Neuronal stem cell (in vitro differentiated cells): ENCODE results near the gene RIMBP3C.

Experiments
- DNase-seq: peaks from one replicate; pipeline ENCODE4 v3.0.0-alpha.2; 2013; ENCODE audit warnings: low spot score
- H2AFZ ChIP-seq: one replicate; pipeline ENCODE4 v1.6.1; 2013; ENCODE audit warnings: mild to moderate bottlenecking, low read length, inconsistent platforms
- H2AK5ac ChIP-seq: 2 replicates; pipeline ENCODE4 v1.6.1; 2013; ENCODE audit warnings: low read depth, mild to moderate bottlenecking, inconsistent platforms, low read length, moderate library complexity, mixed read lengths
- H2BK120ac ChIP-seq: 2 replicates; pipeline ENCODE4 v1.6.1; 2013; ENCODE audit warnings: low read depth, mild to moderate bottlenecking, inconsistent platforms, low read length, moderate library complexity, mixed read lengths
- H2BK12ac ChIP-seq: one replicate; pipeline ENCODE4 v1.6.1; 2013; ENCODE audit warnings: low read length, inconsistent platforms
- H2BK15ac ChIP-seq: 2 replicates; pipeline ENCODE4 v1.6.1; 2013; ENCODE audit warnings: mild to moderate bottlenecking, low read length, inconsistent platforms, mixed read lengths
- H2BK5ac ChIP-seq: one replicate; pipeline ENCODE4 v1.6.1; 2013; ENCODE audit warnings: inconsistent platforms, mild to moderate bottlenecking, low read length, moderate library complexity
- H3K14ac ChIP-seq: one replicate; pipeline ENCODE4 v1.6.1; 2013; ENCODE audit warnings: low read length, inconsistent platforms
- H3K18ac ChIP-seq: 2 replicates; pipeline ENCODE4 v1.6.1; 2013; ENCODE audit warnings: low read length, inconsistent platforms
- H3K23ac ChIP-seq: 2 replicates; pipeline ENCODE4 v1.6.1; 2013; ENCODE audit warnings: low read depth, mild to moderate bottlenecking, mixed read lengths, low read length, inconsistent platforms; ENCODE audit not compliant: poor library complexity
- H3K27ac ChIP-seq: replicated peaks from 3 replicates; pipeline ENCODE4 v1.5.1; 2013; ENCODE audit warnings: low read length, inconsistent platforms
- H3K27me3 ChIP-seq, 3 experiments: 2 replicates each; pipeline ENCODE4 v1.6.1; 2013; ENCODE audit warnings: low read length in 3 of 3, mild to moderate bottlenecking in 2 of 3, inconsistent platforms in 1 of 3, low read depth in 1 of 3, mixed read lengths in 1 of 3, moderate library complexity in 1 of 3; ENCODE audit not compliant: control insufficient read depth in 3 of 3, insufficient read depth in 3 of 3
- H3K36me3 ChIP-seq, 2 donors: replicated peaks in 1 of 2; 2 replicates each; pipeline ENCODE4 v1.6.1; 2013; ENCODE audit warnings: low read length in 2 of 2; ENCODE audit not compliant: control insufficient read depth in 2 of 2, insufficient read depth in 2 of 2
- H3K4ac ChIP-seq: 2 replicates; pipeline ENCODE4 v1.6.1; 2013; ENCODE audit warnings: inconsistent platforms, mild to moderate bottlenecking, low read length, moderate library complexity
- H3K4me1 ChIP-seq, 2 donors: 1 replicate in 1 of 2; 2 replicates in 1 of 2; pipeline ENCODE4 v1.6.1; 2013; ENCODE audit warnings: low read length in 2 of 2, low read depth in 1 of 2; ENCODE audit not compliant: control insufficient read depth in 2 of 2, insufficient read depth in 1 of 2
- H3K4me2 ChIP-seq: one replicate; pipeline ENCODE4 v1.6.1; 2013; ENCODE audit warnings: mild to moderate bottlenecking, low read length, inconsistent platforms; ENCODE audit not compliant: insufficient read depth, poor library complexity, severe bottlenecking
- H3K4me3 ChIP-seq, 2 donors: 2 replicates each; pipeline ENCODE4 v1.5.1; 2013; ENCODE audit warnings: low read length in 2 of 2, mild to moderate bottlenecking in 2 of 2, inconsistent platforms in 1 of 2, moderate library complexity in 1 of 2
- H3K79me1 ChIP-seq: one replicate; pipeline ENCODE4 v1.6.1; 2013; ENCODE audit warnings: low read depth, mild to moderate bottlenecking, inconsistent platforms, low read length, moderate library complexity
- H3K9ac ChIP-seq: one replicate; pipeline ENCODE4 v1.6.1; 2013; ENCODE audit warnings: mild to moderate bottlenecking, low read depth, low read length, inconsistent platforms; ENCODE audit not compliant: poor library complexity
- H3K9me3 ChIP-seq, 2 donors: replicated peaks in 1 of 2; 2 replicates each; pipeline versions ENCODE3 to v1.6.1; 2013; ENCODE audit warnings: low read length in 2 of 2, mild to moderate bottlenecking in 2 of 2, inconsistent platforms in 1 of 2, low read depth in 1 of 2, mixed read lengths in 1 of 2, moderate library complexity in 1 of 2; ENCODE audit not compliant: control insufficient read depth in 2 of 2, insufficient read depth in 1 of 2
- H4K8ac ChIP-seq: one replicate; pipeline ENCODE4 v1.6.1; 2013; ENCODE audit warnings: low read depth, mild to moderate bottlenecking, inconsistent platforms, low read length, moderate library complexity
- H4K91ac ChIP-seq: one replicate; pipeline ENCODE4 v1.6.1; 2013; ENCODE audit warnings: low read length, low read depth, mild to moderate bottlenecking, inconsistent platforms; ENCODE audit not compliant: poor library complexity
- WGBS, 2 donors: extraction: QIAGEN DNeasy Blood & Tissue Kit; methylation state at CpG; one replicate each; pipeline ENCODE4 v1.1.7; 2013; ENCODE audit warnings: missing lambda C conversion rate in 2 of 2, mixed read lengths in 1 of 2; ENCODE audit not compliant: insufficient read length in 2 of 2, insufficient replicate concordance in 1 of 2; ENCODE audit errors: extremely low coverage in 2 of 2; 5-methylcytosine and 5-hydroxymethylcytosine counted together

Gene RIMBP3C

GRCh38 chr22:21579474-21579851 lies 28.2 kb upstream of the RIMBP3C start:
- Histone ChIP-seq H3K23ac (no peak overlapping the region), H2AFZ (no peak overlapping the region), H3K79me1 (peaks cover 15% of the 10 kb centered on the region), H3K4ac (no peak overlapping the region), H3K4me1 (no peaks in the 10 kb centered on the region), H3K18ac (no peak overlapping the region), H4K8ac (no peak overlapping the region), H3K4me2 (no peak overlapping the region), H3K9ac (no peak overlapping the region), H3K14ac (no peak overlapping the region), H2AK5ac (no peak overlapping the region), H3K9me3 (no peaks in the 10 kb centered on the region), H2BK12ac (no peak overlapping the region), H2BK120ac (no peak overlapping the region), H3K27me3 (no peaks in the 10 kb centered on the region), H2BK15ac (no peak overlapping the region), H3K27ac (no peak overlapping the region), H3K4me3 (no peak overlapping the region), H2BK5ac (no peak overlapping the region), H3K36me3 (peaks cover 1 to 27% of the 10 kb centered on the region in 2 donors), H4K91ac (no peak overlapping the region)
- DNase-seq, result no peak
- WGBS, 2 donors, result no CpG with 5 or more reads among the region's 6 CpGs

GRCh38 chr22:21573750-21574494 lies 22.7 kb upstream of the RIMBP3C start:
- Histone ChIP-seq H3K4ac (no peak overlapping the region), H3K79me1 (peaks cover 17% of the 10 kb centered on the region), H3K9ac (no peak overlapping the region), H3K4me3 (no peak overlapping the region), H4K8ac (no peak overlapping the region), H2BK15ac (no peak overlapping the region), H3K4me2 (no peak overlapping the region), H3K9me3 (no peaks in the 10 kb centered on the region), H2AFZ (no peak overlapping the region), H3K23ac (no peak overlapping the region), H2AK5ac (no peak overlapping the region), H3K27ac (no peak overlapping the region), H3K18ac (no peak overlapping the region), H3K4me1 (peaks cover 10 to 12% of the 10 kb centered on the region in 2 donors), H2BK5ac (no peak overlapping the region), H2BK120ac (no peak overlapping the region), H4K91ac (no peak overlapping the region), H3K27me3 (no peaks in the 10 kb centered on the region), H2BK12ac (no peak overlapping the region), H3K14ac (no peak overlapping the region), H3K36me3 (peaks cover 3 to 55% of the 10 kb centered on the region in 2 donors)
- no peak for DNase-seq
- no CpG with 5 or more reads among the region's 5 CpGs for WGBS, 2 donors

- no peak for DNase-seq
- WGBS, 2 donors, result no CpG with 5 or more reads among the region's 6 CpGs
- no peak overlapping the region for H3K27ac ChIP-seq
- H3K23ac ChIP-seq, result no peak overlapping the region
- H3K4me2 ChIP-seq, result no peak overlapping the region
- no peak overlapping the region for H2BK12ac ChIP-seq
- H4K91ac ChIP-seq, result no peak overlapping the region
- H3K79me1 ChIP-seq, result peaks cover 13% of the 10 kb centered on the region
- H3K9me3 ChIP-seq, result no peaks in the 10 kb centered on the region
- no peak overlapping the region for H3K18ac ChIP-seq
- no peak overlapping the region for H3K9ac ChIP-seq
- peaks cover 3 to 51% of the 10 kb centered on the region in 2 donors for H3K36me3 ChIP-seq
- H3K27me3 ChIP-seq, result no peaks in the 10 kb centered on the region
- H2BK5ac ChIP-seq, result no peak overlapping the region
- no peak overlapping the region for H3K4ac ChIP-seq
- no peak overlapping the region for H2BK120ac ChIP-seq
- peaks cover 13 to 14% of the 10 kb centered on the region in 2 donors for H3K4me1 ChIP-seq
- no peak overlapping the region for H3K14ac ChIP-seq
- no peak overlapping the region for H3K4me3 ChIP-seq
- no peak overlapping the region for H2BK15ac ChIP-seq
- H4K8ac ChIP-seq, result no peak overlapping the region
- H2AFZ ChIP-seq, result no peak overlapping the region
- H2AK5ac ChIP-seq, result no peak overlapping the region
Measured at GRCh38 chr22:21573293-21573734, 22.1 kb upstream of the RIMBP3C start.

- Histone ChIP-seq H2BK12ac (no peak overlapping the region), H3K23ac (no peak overlapping the region), H2BK120ac (no peak overlapping the region), H3K18ac (no peak overlapping the region), H3K14ac (no peak overlapping the region), H3K36me3 (peaks cover 3 to 40% of the 10 kb centered on the region in 2 donors), H3K27me3 (no peaks in the 10 kb centered on the region), H2AK5ac (no peak overlapping the region), H2BK5ac (no peak overlapping the region), H3K9me3 (no peaks in the 10 kb centered on the region), H4K8ac (no peak overlapping the region), H3K4me3 (no peak overlapping the region), H3K4me1 (peaks cover 13 to 14% of the 10 kb centered on the region in 2 donors), H3K9ac (no peak overlapping the region), H3K4me2 (no peak overlapping the region), H2BK15ac (no peak overlapping the region), H3K27ac (no peak overlapping the region), H2AFZ (no peak overlapping the region), H4K91ac (no peak overlapping the region), H3K79me1 (peaks cover 16% of the 10 kb centered on the region), H3K4ac (no peak overlapping the region)
- no CpG with 5 or more reads among the region's 4 CpGs for WGBS, 2 donors
- no peak for DNase-seq
Measured at GRCh38 chr22:21571679-21572078, 20.4 kb upstream of the RIMBP3C start.
